Measurements from ENCODE around the gene TMC3. TPM values are rescaled to one million over a fixed set of nuclear protein-coding genes. Genes with fewer than 3 reads are reported as not detected.

TMC3 gene
- total and polyA plus RNA-seq, 7 experiments from 2014 or later, result not detected

- Histone ChIP-seq H3K4me1 (ENCODE audit: control insufficient read depth in 2 of 2, insufficient read depth in 2 of 2, low read length in 2 of 2) (no peaks in the 10 kb centered on the region), H3K27me3 (ENCODE audit: control insufficient read depth in 2 of 2, insufficient read depth in 2 of 2, low read length in 2 of 2) (no peaks in the 10 kb centered on the region), H3K9me3 (ENCODE audit: control insufficient read depth in 2 of 3, low read length in 3 of 3) (no peaks in the 10 kb centered on the region), H3K27ac (ENCODE audit: low read depth, low read length) (no peak overlapping the region), H3K4me3 (ENCODE audit: low read length) (no peak overlapping the region), H3K36me3 (ENCODE audit: control insufficient read depth in 2 of 3, insufficient read depth in 3 of 3, low read length in 3 of 3) (no peaks in the 10 kb centered on the region)
- Mint-ChIP-seq H3K4me1 (no peaks in the 10 kb centered on the region), H3K9me3 (no peaks in the 10 kb centered on the region), H3K27me3 (peaks cover 0 to 11% (median 0%) of the 10 kb centered on the region in 5 donors), H3K36me3 (peaks cover 0 to 14% (median 4%) of the 10 kb centered on the region in 5 donors), H3K4me3 (no peak overlapping the region), H3K27ac (no peak overlapping the region)
- ChIA-PET CTCF (no interaction called here), POLR2A (no interaction called here)
- no peak for DNase-seq
- intact Hi-C loops (cut with micrococcal nuclease), result no loop called here
- no peak for ATAC-seq
Observed at GRCh38 chr15:81343371-81343770, 30.6 kb downstream of the TMC3 start.

DNA sequence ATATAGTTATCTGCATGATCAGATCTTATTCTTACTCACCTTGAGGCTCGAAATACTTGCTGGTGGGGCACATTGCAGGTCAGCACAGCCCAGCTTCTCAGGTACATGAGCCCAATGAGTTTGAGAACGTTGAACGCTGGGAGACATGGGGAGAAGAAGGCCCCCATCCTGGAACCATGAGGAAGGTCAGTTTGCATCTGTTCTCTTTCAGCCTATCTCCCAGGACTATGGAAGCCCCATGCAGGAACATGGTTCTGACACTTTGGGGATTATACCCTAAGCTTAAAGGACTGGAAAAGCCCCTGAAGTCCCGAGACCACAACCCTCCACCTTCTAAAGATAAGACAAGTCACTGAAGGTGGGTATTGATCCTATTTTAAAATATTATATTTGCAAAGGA, 32.7 kb downstream of the TMC3 start:
- intact Hi-C loops (cut with micrococcal nuclease), result no loop called here
- Histone ChIP-seq H3K27ac (ENCODE audit: low read depth, low read length) (no peak overlapping the region), H3K27me3 (ENCODE audit: control insufficient read depth in 2 of 2, insufficient read depth in 2 of 2, low read length in 2 of 2) (no peaks in the 10 kb centered on the region), H3K4me3 (ENCODE audit: low read length) (no peak overlapping the region), H3K36me3 (ENCODE audit: control insufficient read depth in 2 of 3, insufficient read depth in 3 of 3, low read length in 3 of 3) (no peaks in the 10 kb centered on the region), H3K4me1 (ENCODE audit: control insufficient read depth in 2 of 2, insufficient read depth in 2 of 2, low read length in 2 of 2) (no peaks in the 10 kb centered on the region), H3K9me3 (ENCODE audit: control insufficient read depth in 2 of 3, low read length in 3 of 3) (no peaks in the 10 kb centered on the region)
- Mint-ChIP-seq H3K27ac (no peak overlapping the region), H3K9me3 (no peaks in the 10 kb centered on the region), H3K4me1 (peaks cover 4 to 10% (median 5%) of the 10 kb centered on the region in 7 donors), H3K36me3 (peaks cover 0 to 8% (median 4%) of the 10 kb centered on the region in 5 donors), H3K27me3 (peaks cover 0 to 11% (median 0%) of the 10 kb centered on the region in 5 donors), H3K4me3 (no peak overlapping the region)
- no peak for DNase-seq
- ChIA-PET POLR2A (interaction anchor here (1.8 kb wide), 1 partner anchor 43 kb away, joined by 5 read pairs; no protein-coding TSS in a partner anchor), CTCF (interaction anchor here (1.2 kb wide), 1 partner anchor 75 kb away, joined by 5 read pairs; no protein-coding TSS in a partner anchor)
- ATAC-seq, result no peak

DNA sequence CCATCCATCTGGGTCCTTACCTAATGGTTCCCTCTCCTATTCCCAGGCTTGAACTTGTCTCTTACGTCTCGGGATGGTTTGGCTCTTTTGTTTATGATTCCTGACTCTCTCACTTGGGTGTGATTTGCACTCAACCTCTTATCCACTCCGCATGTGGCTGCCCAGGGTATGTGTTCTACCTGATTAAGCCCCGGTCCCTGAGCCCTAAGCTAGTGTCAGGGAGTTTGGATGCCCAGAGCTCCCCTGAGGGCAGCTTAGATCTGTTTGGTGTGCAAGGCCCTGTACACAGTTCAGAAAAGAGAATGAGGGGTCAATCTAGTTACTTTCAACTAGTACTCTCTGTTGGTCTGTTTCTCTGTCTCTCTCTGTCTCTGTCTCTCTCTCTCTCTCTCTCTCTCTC, 34.2 kb downstream of the TMC3 start:
- Histone ChIP-seq H3K4me1 (ENCODE audit: control insufficient read depth in 2 of 2, insufficient read depth in 2 of 2, low read length in 2 of 2) (no peaks in the 10 kb centered on the region), H3K9me3 (ENCODE audit: control insufficient read depth in 2 of 3, low read length in 3 of 3) (no peaks in the 10 kb centered on the region), H3K36me3 (ENCODE audit: control insufficient read depth in 2 of 3, insufficient read depth in 3 of 3, low read length in 3 of 3) (no peaks in the 10 kb centered on the region), H3K27ac (ENCODE audit: low read depth, low read length) (no peak overlapping the region), H3K27me3 (ENCODE audit: control insufficient read depth in 2 of 2, insufficient read depth in 2 of 2, low read length in 2 of 2) (no peaks in the 10 kb centered on the region), H3K4me3 (ENCODE audit: low read length) (no peak overlapping the region)
- Mint-ChIP-seq H3K36me3 (peaks cover 0 to 4% (median 0%) of the 10 kb centered on the region in 5 donors), H3K9me3 (no peaks in the 10 kb centered on the region), H3K27me3 (peaks cover 0 to 11% (median 0%) of the 10 kb centered on the region in 5 donors), H3K27ac (no peak overlapping the region), H3K4me3 (no peak overlapping the region), H3K4me1 (peaks cover 4 to 11% (median 7%) of the 10 kb centered on the region in 7 donors)
- CTCF ChIA-PET, result interaction anchor here (1.3 kb wide), 1 partner anchor 62 kb away, joined by 3 read pairs; no protein-coding TSS in a partner anchor
- intact Hi-C loops (cut with micrococcal nuclease), result no loop called here
- DNase-seq, result no peak
- no peak for ATAC-seq
- POLR2A ChIA-PET, result no interaction called here

DNA sequence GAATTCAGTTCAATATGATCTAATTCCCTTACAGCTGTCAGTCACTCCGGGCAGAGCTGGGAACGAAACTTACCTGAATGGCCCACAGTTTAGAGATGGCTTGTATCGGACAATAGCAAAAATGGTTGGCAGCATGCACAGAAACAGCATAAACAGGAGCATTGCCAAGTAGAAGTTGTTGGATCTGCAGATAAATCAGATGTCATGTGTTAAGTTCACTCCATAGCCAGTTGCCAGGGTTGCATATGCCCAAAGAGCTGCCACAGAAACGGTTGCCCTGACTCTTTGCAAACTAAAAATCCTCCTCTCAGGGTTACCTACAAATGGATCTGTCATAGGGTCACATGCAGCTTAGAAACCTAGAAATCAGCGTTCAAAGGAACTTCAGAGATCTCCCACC, 34.7 kb downstream of the TMC3 start:
- H3K36me3 ChIP-seq (ENCODE audit: control insufficient read depth in 2 of 3, insufficient read depth in 3 of 3, low read length in 3 of 3), result no peaks in the 10 kb centered on the region
- Mint-ChIP-seq H3K27ac (no peak overlapping the region), H3K27me3 (peaks cover 0 to 11% (median 0%) of the 10 kb centered on the region in 5 donors), H3K4me3 (no peak overlapping the region), H3K9me3 (no peaks in the 10 kb centered on the region), H3K36me3 (no peaks in the 10 kb centered on the region), H3K4me1 (peaks cover 4 to 11% (median 7%) of the 10 kb centered on the region in 7 donors)
- DNase-seq (no peak), ATAC-seq (no peak)
- H3K9me3 ChIP-seq (ENCODE audit: control insufficient read depth in 2 of 3, low read length in 3 of 3), result no peaks in the 10 kb centered on the region
- intact Hi-C loops (cut with micrococcal nuclease), result no loop called here
- CTCF ChIA-PET, result interaction anchor here (1.3 to 1.6 kb wide), 4 partner anchors 37 to 73 kb away, joined by 3 to 4 read pairs (median 4); no protein-coding TSS in a partner anchor
- H3K4me1 ChIP-seq (ENCODE audit: control insufficient read depth in 2 of 2, insufficient read depth in 2 of 2, low read length in 2 of 2), result no peaks in the 10 kb centered on the region
- H3K27me3 ChIP-seq (ENCODE audit: control insufficient read depth in 2 of 2, insufficient read depth in 2 of 2, low read length in 2 of 2), result no peaks in the 10 kb centered on the region
- POLR2A ChIA-PET, result no interaction called here
- no peak overlapping the region for H3K4me3 ChIP-seq (ENCODE audit: low read length)
- no peak overlapping the region for H3K27ac ChIP-seq (ENCODE audit: low read depth, low read length)

GRCh38 chr15:81338170-81339007, 35.6 kb downstream of the TMC3 start:
- no peaks in the 10 kb centered on the region for H3K27me3 ChIP-seq (ENCODE audit: control insufficient read depth in 2 of 2, insufficient read depth in 2 of 2, low read length in 2 of 2)
- peaks cover 4 to 11% (median 7%) of the 10 kb centered on the region in 7 donors for H3K4me1 Mint-ChIP-seq
- no peak overlapping the region for H3K4me3 Mint-ChIP-seq
- H3K27me3 Mint-ChIP-seq, result peaks cover 0 to 11% (median 0%) of the 10 kb centered on the region in 5 donors
- H3K9me3 ChIP-seq (ENCODE audit: control insufficient read depth in 2 of 3, low read length in 3 of 3), result no peaks in the 10 kb centered on the region
- DNase-seq, result no peak
- H3K9me3 Mint-ChIP-seq, result no peaks in the 10 kb centered on the region
- CTCF ChIA-PET, result interaction anchor here (0.9 to 4.3 kb wide), 5 partner anchors 36 to 72 kb away, joined by 3 to 39 read pairs (median 4); no protein-coding TSS in a partner anchor
- no peaks in the 10 kb centered on the region for H3K36me3 ChIP-seq (ENCODE audit: control insufficient read depth in 2 of 3, insufficient read depth in 3 of 3, low read length in 3 of 3)
- ATAC-seq, result no peak
- H3K27ac ChIP-seq (ENCODE audit: low read depth, low read length), result no peak overlapping the region
- H3K4me1 ChIP-seq (ENCODE audit: control insufficient read depth in 2 of 2, insufficient read depth in 2 of 2, low read length in 2 of 2), result no peaks in the 10 kb centered on the region
- H3K36me3 Mint-ChIP-seq, result no peaks in the 10 kb centered on the region
- POLR2A ChIA-PET, result no interaction called here
- intact Hi-C loops (cut with micrococcal nuclease), result no loop called here
- no peak overlapping the region for H3K27ac Mint-ChIP-seq
- H3K4me3 ChIP-seq (ENCODE audit: low read length), result no peak overlapping the region

DNA sequence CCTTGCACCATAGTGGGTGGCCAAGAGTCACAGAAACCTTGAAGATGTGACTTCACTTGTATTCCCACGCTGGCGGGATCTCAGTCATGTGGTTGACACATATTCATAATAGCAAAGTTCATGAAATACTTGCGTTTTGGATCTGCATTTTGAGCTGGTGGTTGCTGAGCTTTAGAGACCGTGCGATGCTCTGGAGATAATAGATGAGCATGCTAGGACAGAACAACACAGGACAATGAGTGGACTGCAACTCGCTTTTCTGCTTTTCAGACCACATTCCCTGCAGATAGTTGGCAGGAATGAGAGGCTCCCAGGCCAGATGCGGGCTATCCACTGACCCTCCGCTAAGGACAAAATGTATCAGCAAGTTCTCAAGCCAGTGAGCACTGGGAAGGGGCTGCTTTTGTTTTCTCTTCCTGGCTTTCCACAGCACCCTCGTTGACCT, 36.3 kb downstream of the TMC3 start:
- ChIA-PET CTCF (interaction anchor here (0.9 to 4.3 kb wide), 5 partner anchors 51 to 71 kb away, joined by 3 to 39 read pairs (median 3); no protein-coding TSS in a partner anchor), POLR2A (no interaction called here)
- Histone ChIP-seq H3K27me3 (ENCODE audit: control insufficient read depth in 2 of 2, insufficient read depth in 2 of 2, low read length in 2 of 2) (no peaks in the 10 kb centered on the region), H3K36me3 (ENCODE audit: control insufficient read depth in 2 of 3, insufficient read depth in 3 of 3, low read length in 3 of 3) (no peaks in the 10 kb centered on the region), H3K4me1 (ENCODE audit: control insufficient read depth in 2 of 2, insufficient read depth in 2 of 2, low read length in 2 of 2) (no peaks in the 10 kb centered on the region), H3K9me3 (ENCODE audit: control insufficient read depth in 2 of 3, low read length in 3 of 3) (no peaks in the 10 kb centered on the region), H3K27ac (ENCODE audit: low read depth, low read length) (no peak overlapping the region), H3K4me3 (ENCODE audit: low read length) (no peak overlapping the region)
- H3K27me3 Mint-ChIP-seq, result peaks cover 0 to 11% (median 0%) of the 10 kb centered on the region in 5 donors
- H3K36me3 Mint-ChIP-seq, result no peaks in the 10 kb centered on the region
- ATAC-seq (no peak), DNase-seq (no peak)
- H3K4me1 Mint-ChIP-seq, result peaks cover 4 to 16% (median 10%) of the 10 kb centered on the region in 7 donors
- no peak overlapping the region for H3K27ac Mint-ChIP-seq
- intact Hi-C loops (cut with micrococcal nuclease), result loop anchor here in 1 of 2 donors (2.0 kb wide), 2 partner anchors 71 to 231 kb away; no protein-coding TSS in a partner anchor
- H3K4me3 Mint-ChIP-seq, result no peak overlapping the region
- no peaks in the 10 kb centered on the region for H3K9me3 Mint-ChIP-seq

Measured in naive thymus-derived CD4-positive, alpha-beta T cell (primary cell).